ENCODE results near the gene AHCYL2.
"Not testable (repeated sequence)": the region's sequence is repeated elsewhere in the genome, so short reads cannot be mapped to it uniquely, and the experiment has no call there.

AHCYL2 gene

GRCh38 chr7:129438281-129438838 lies 213.5 kb downstream of the AHCYL2 start:
- Histone ChIP-seq H3K4me3 (ENCODE audit: low read depth, low read length) (no peak overlapping the region), H3K36me3 (replicated peaks) (no peaks in the 10 kb centered on the region), H3K27me3 (replicated peaks) (no peaks in the 10 kb centered on the region), H3K27ac (peak overlapping the region; percentile 77)
- no peak for TF ChIP-seq CTCF (IDR thresholded peaks at IDR 0.05; ENCODE audit: low read depth, low read length, missing control alignments)
- DNase-seq: no peak
- in situ Hi-C loops (cut with HindIII; ENCODE audit: low pct_ligation_motif_present, low sequenced_read_pairs): no loop called here

DNA sequence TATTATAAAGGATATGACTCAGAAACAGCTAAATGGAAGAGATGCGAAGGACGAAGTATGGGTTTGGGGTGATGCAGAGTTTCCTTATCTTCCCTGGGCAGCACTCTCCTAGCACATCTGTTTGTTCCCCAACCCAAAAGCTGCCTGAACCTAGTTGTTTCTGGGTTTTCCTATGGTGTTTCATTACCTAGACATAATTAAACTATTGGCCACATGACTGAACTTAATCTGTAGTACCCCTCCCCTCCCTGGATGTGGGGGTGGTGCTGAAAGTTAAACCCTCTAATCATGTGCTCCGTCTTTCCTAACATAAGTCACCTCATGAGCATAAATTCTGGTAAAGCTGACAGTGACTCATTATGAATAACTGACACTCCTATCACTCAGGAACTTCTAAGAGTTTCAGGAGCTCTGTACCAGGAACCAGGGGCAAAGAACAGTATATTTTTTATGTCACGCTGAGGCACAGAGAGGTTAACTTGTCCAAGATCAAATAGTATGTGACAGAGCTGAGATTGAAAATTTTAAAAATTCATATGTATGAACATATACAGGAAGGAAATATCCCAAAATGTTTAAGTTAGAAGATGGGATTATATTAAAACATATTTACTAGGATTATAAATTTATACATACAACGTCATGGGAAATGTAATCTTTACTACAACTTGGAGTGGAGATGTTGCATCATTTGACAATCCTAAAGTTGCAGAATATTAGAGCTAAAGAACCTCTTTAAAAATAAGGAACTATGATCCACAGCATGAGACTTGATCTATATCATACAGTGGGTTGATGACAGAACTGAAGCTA lies 214.2 kb downstream of the AHCYL2 start:
- Histone ChIP-seq H3K27ac (peak overlapping the region; percentile 77), H3K4me3 (ENCODE audit: low read depth, low read length) (no peak overlapping the region)
- in situ Hi-C loops (cut with HindIII; ENCODE audit: low pct_ligation_motif_present, low sequenced_read_pairs): no loop called here

DNA sequence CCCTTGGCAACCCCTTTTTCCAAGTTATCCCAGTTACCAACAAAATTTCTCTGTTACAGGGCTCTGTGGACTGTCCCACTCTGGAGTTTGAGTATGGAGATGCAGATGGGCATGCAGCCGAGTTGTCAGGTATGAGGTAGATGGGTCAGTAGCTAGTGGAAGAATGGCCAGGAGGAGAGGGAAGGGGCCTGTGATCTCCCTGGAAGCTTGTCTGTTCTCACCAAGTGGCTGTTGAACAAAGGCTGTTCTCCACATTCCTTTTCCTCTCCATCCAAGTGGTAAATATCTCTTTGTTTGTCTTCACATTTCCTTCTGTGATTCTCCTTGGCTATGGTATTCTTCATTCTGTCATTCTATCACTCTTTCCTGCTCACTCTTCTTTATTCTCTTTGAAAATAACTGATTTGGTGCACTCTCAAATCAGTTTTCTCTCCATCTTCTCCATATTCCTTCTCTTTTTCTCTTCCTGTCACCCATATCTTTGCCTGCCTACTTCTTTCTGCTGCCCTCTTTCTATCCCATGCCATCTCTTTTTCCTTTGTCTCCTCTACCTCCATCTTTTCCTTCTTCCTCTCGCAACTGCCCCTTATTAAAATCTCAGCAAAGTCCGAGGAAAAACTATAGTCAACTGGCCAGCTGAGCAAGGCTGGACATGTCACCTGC lies 215.3 kb downstream of the AHCYL2 start:
- Histone ChIP-seq H3K27me3 (replicated peaks) (no peaks in the 10 kb centered on the region), H3K27ac (peak overlapping the region; percentile 77), H3K36me3 (replicated peaks) (no peaks in the 10 kb centered on the region), H3K4me3 (ENCODE audit: low read depth, low read length) (no peak overlapping the region)
- no peak for DNase-seq
- TF ChIP-seq CTCF (IDR thresholded peaks at IDR 0.05; ENCODE audit: low read depth, low read length, missing control alignments): no peak
- in situ Hi-C loops (cut with HindIII; ENCODE audit: low pct_ligation_motif_present, low sequenced_read_pairs): no loop called here

More for the DNA sequence above, 214.2 kb downstream of the AHCYL2 start:
- DNase-seq: peak; percentile 69
- Histone ChIP-seq H3K36me3 (replicated peaks) (no peaks in the 10 kb centered on the region), H3K27me3 (replicated peaks) (no peaks in the 10 kb centered on the region)
- no peak for TF ChIP-seq CTCF (IDR thresholded peaks at IDR 0.05; ENCODE audit: low read depth, low read length, missing control alignments)

- in situ Hi-C loops (cut with HindIII; ENCODE audit: low pct_ligation_motif_present, low sequenced_read_pairs): no loop called here
- no peaks in the 10 kb centered on the region for H3K36me3 ChIP-seq (replicated peaks)
Observed at GRCh38 chr7:129443612-129444011, 218.8 kb downstream of the AHCYL2 start.

DNA sequence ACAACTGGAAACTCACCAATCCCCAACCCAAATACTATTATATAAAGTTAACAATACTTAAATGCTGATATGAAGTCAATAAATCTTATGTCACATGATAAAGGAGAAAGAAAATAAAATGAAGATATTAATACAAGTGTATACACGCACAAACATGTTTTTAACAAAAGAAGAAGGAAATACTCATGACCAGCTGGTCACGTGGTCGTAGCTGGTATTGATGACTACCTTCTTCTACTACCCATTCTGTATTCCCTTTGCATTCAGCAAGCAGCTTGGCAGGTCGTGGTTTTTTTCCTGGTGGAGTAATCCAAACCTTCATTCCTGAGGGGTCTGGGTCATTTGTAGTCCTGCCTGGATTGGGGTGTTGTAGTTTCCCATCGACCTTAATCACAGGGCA lies 219.9 kb downstream of the AHCYL2 start:
- H3K36me3 ChIP-seq (replicated peaks); DNase-seq; H3K27ac ChIP-seq; H3K4me3 ChIP-seq (ENCODE audit: low read depth, low read length); H3K27me3 ChIP-seq (replicated peaks); in situ Hi-C loops (cut with HindIII; ENCODE audit: low pct_ligation_motif_present, low sequenced_read_pairs): not testable (repeated sequence)

More at GRCh38 chr7:129443612-129444011, 218.8 kb downstream of the AHCYL2 start:
- DNase-seq: no peak
- no peaks in the 10 kb centered on the region for H3K27me3 ChIP-seq (replicated peaks)
- H3K27ac ChIP-seq: no peak overlapping the region
- TF ChIP-seq CTCF (IDR thresholded peaks at IDR 0.05; ENCODE audit: low read depth, low read length, missing control alignments): no peak
- no peak overlapping the region for H3K4me3 ChIP-seq (ENCODE audit: low read depth, low read length)

DNA sequence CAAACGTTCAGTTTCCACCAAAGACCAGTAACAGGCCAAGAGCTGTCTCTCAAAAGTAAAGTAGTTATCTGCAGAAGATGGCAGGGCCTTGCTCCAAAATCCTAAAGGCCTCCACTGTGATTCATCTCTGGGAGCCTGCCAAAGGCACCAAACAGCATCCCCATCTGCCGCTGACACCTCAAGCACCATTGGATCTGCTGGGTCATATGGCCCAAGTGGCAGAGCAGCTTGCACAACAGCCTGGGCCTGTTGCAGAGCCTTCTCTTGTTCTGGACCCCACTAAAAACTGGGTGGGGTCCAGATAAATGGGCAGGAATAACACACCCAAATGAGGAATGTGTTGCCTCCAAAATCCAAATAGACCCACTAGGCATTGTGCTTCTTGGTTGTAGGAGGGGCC lies 222.1 kb downstream of the AHCYL2 start:
- in situ Hi-C loops (cut with HindIII; ENCODE audit: low pct_ligation_motif_present, low sequenced_read_pairs); H3K36me3 ChIP-seq (replicated peaks); DNase-seq; H3K27ac ChIP-seq; H3K27me3 ChIP-seq (replicated peaks); H3K4me3 ChIP-seq (ENCODE audit: low read depth, low read length): not testable (repeated sequence)

GRCh38 chr7:129447445-129447844 lies 222.6 kb downstream of the AHCYL2 start:
- in situ Hi-C loops (cut with HindIII; ENCODE audit: low pct_ligation_motif_present, low sequenced_read_pairs); H3K27ac ChIP-seq; H3K4me3 ChIP-seq (ENCODE audit: low read depth, low read length); H3K27me3 ChIP-seq (replicated peaks); DNase-seq; H3K36me3 ChIP-seq (replicated peaks): not testable (repeated sequence)

- H3K36me3 ChIP-seq (replicated peaks); H3K27ac ChIP-seq; H3K27me3 ChIP-seq (replicated peaks); DNase-seq; in situ Hi-C loops (cut with HindIII; ENCODE audit: low pct_ligation_motif_present, low sequenced_read_pairs); H3K4me3 ChIP-seq (ENCODE audit: low read depth, low read length): not testable (repeated sequence)
Observed at GRCh38 chr7:129448608-129449007, 223.8 kb downstream of the AHCYL2 start.

Data from brain microvascular endothelial cell (primary cell).